Right renal pelvis (tissue), 4 donors: ENCODE data around the gene ERG. TPM values are rescaled to one million over a fixed set of nuclear protein-coding genes. Genes with fewer than 3 reads are reported as not detected.
A peak's percentile ranks its signal among the peaks of the same experiment; 100 is the strongest.

ENCODE experiments used
- DNase-seq, 4 donors: peaks; one replicate each; pipeline ENCODE4 v3.0.0-alpha.2; 2013; ENCODE audit warnings: low read depth in 4 of 4, low spot score in 3 of 4, missing footprints in 1 of 4
- polyA plus RNA-seq, 4 donors: library from polyadenylated mRNA; unstranded; fragments of 120-200 nt; gene quantifications; one replicate each; pipeline ENCODE4 v1.2.1, GENCODE V29; 2013; ENCODE audit not compliant: insufficient read length in 4 of 4

The ERG gene
- polyA plus RNA-seq, 4 donors, result 20.3 to 26.6 (median 22.1) TPM

DNA sequence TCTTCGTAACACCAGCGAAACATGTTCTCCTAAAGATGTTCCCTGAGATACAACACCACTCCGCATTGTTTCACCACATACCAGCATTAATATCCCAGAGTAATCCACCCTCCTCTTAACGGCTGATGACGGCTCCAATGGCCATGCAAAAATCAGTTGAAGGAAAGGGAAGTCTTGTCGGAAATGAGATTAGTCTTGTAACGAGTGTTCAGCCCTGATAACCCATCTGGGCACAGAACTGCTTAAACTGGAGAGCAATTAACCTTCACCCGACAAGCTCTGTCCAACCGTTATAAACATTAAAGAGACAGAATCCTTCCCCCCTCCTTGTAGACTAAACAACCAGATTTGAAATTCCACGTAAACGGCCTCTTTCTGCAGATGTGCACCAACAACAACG is 21.9 kb downstream of the ERG start:
- peak in 1 of 4 donors; percentile 23 for DNase-seq

DNA sequence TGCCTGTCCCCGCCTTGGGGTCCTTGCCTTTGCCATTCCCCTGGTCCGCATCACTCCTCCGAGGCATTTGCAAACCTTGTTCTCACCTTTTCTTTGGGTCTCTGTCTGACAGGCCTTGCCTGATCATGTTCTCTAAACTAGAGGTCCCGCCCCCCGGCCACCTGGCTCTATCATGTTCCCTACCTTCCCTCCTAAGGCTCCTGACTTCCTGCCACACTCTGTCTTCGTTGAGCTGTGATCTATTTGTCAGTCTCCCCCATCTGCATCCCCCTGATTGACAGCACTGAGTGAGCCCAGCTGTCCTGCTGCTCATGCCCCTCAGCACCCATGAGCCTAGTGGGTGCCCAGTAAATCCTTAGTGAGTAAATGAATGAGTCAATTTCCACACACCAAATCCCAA is 22.8 kb downstream of the ERG start:
- DNase-seq, result no peak

DNA sequence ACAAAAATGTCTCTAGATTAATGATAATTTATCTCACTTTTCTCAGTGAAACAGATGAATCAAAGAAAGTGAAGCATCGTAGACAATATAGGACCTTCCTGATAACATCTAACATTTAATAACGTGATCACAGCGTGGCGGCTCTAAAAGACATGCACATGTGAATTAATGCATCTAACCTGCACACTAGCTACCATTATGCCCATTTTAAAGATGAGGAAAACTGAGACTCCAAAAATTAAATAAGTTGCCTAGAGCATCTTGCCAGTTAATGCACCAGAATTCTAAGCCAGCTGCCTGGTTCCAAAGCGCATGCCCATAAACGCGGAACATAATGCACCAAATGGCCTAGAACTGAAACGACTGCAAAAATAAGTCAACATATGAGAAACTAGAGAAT is 23.5 kb downstream of the ERG start:
- no peak for DNase-seq

- DNase-seq, result no peak
Observed at GRCh38 chr21:38474124-38474523, 24.2 kb downstream of the ERG start.

- no peak for DNase-seq
Observed at GRCh38 chr21:38472412-38473108, 25.7 kb downstream of the ERG start.

DNA sequence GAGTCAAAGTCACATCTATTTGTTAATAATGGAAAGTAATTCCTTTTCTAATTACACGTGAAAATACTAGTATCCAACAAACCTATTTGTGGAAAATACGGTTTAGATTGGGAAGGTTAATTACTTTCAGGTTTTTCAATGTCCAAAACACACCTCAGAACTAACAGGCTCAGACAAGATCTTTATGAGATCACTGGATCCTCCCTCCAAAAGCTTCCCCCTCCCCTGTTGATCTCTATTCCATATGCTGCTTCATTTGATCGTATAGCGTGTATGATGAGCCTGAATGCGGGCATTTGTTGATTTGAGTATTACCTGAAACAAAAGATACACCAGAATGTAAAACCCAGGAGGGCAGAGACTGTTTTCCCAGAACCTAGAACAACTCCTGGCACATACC is 26.5 kb downstream of the ERG start:
- no peak for DNase-seq

DNA sequence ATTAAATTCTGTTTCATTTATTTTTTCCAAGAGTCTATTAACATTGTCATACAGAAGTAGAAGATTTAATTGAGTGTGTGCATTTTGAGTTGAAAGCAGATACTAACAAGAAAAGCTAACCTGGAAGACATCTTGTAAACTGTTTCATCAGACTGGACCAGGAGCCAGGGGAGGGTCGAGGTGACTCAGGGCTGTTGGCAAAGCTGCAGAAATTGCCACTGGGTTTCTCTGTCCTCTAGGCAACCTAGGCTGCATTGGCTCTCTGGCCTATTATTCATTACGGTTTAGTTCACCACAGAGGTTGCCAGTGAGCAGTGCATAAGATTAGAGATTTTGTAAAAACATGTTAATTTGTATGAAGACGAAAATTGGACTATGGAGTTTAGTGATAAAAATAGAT is 27.5 kb downstream of the ERG start:
- DNase-seq, result no peak

- DNase-seq, result no peak
Observed at GRCh38 chr21:38469642-38470041, 28.6 kb downstream of the ERG start.

DNA sequence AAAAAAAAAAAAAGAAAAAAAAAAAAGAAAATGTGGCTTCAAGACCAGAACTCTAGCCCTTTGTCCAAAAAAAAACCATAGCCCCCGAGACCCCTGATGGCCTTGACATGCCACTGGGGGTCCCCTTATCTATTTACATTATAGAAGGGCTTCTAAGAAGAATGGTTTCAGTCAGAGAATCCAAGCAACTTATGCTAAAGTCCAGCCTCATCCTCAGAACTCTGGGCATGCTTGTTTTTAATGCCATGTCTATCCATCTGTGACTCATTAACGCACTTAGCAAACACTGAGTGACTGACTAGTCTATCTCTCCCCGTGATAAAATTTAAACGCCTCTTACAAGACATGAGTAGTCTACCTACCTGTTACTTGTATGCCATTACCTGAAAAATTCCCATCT is 29.3 kb downstream of the ERG start:
- no peak for DNase-seq

DNA sequence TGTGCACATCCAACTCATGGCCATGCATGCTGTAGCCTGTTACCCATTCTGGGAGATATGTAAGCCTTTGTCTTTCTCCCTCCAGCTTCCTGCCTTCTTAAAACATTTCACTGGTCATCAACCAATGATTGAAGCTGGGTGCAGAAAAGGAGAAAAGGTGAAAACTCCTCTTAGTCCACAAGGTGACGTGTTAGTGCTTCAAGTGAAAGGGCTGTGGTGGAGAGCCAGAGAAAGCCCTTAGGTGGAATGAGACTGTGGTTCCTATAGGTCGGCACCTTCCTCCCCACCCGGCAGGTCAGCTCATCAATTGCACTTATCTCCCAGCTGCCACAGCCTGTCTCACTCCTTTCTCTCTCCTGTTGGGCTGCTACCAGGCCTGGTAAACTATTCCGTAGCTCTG is 30.4 kb downstream of the ERG start:
- DNase-seq, result no peak

DNA sequence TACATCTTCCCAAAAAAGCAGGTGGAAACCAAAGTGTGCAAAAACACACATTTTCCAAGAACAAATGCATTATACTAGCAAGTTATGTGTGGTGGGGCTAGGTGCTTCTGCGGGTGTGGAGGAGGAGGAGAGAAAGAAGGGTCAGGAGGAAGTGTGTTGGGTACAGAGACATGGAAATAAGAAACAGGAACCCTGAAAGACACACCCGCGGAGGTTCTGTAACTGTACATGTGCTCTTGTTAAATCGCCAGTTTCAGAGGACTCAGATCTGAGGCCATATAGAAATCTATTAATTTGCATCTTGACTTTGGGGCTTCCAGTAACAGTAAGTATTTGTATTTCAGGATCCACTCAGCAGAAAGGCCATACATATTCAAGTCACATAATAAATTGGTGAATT is 30.9 kb downstream of the ERG start:
- no peak for DNase-seq

DNA sequence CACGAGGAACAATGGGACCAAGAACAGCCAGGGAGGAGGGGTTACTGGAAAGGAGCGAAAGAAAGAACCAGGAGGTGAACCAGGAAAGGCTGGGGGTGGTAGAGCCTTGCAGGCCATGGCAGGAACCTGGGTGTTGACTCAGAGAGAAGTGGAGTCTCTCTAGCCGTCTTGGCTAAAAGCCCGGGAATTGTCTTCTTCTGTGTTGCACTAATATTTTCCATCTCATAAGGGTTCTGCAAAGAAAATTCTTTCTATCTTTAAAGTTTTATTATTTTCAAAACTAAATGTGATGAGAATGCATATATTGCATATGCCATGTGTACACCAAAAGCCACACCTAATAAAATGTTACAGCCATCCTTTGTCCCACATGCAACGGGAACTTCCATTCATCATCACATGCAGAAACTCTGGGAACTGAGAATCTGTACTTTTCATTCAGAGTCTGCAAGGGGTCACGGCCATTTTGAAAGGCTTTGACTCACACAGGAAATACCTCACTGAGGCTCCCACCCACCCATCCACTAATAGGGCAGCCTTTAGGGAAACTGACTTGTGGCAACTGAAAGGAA is 38.0 kb downstream of the ERG start:
- no peak for DNase-seq

DNA sequence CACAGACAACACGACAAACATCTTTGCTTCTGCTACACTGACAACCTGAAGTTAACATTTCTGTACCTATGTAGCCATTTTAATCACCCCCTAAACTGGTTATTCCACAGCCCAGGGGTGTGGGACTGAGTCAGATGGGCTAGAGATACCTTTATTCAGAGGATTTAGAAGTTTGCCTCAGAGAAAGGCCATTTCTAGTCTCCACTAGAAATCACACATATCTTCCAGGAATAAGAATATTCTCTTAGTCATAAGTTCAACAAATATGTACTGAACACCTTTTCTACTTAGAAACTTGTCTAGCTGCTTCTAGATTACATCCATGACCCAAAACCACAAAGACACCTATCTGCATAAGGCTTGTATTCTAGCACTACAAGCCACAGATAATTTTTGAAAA is 38.8 kb downstream of the ERG start:
- no peak for DNase-seq

GRCh38 chr21:38455403-38455802 is 42.9 kb downstream of the ERG start:
- DNase-seq, result no peak

DNA sequence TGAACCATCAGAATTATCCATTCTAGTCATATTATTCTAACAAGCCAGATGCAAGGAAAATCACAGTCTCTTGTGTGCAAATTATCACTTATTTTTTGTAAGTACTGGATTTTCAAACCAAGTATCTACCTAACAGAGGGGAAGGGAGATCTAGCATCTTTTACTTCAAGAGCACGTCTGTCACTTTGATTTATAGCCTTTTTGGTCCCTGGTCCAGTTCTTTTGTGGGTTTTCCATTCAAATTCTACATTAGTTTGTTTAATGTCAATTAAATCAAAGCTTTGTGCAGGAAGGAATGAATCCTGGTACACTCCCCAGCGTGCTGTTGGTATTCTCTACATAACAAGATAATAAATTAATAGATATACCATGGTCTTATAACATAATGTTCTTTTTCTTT is 43.6 kb downstream of the ERG start:
- no peak for DNase-seq

- DNase-seq, result no peak
Observed at GRCh38 chr21:38454161-38454560, 44.1 kb downstream of the ERG start.

GRCh38 chr21:38448671-38449385 is 49.4 kb downstream of the ERG start:
- no peak for DNase-seq

- no peak for DNase-seq
Observed at GRCh38 chr21:38447611-38448010, 50.7 kb downstream of the ERG start.

GRCh38 chr21:38444691-38445090 is 53.6 kb downstream of the ERG start:
- no peak for DNase-seq

GRCh38 chr21:38443110-38443509 is 55.2 kb downstream of the ERG start:
- no peak for DNase-seq

GRCh38 chr21:38441153-38441552 is 57.1 kb downstream of the ERG start:
- DNase-seq, result no peak

DNA sequence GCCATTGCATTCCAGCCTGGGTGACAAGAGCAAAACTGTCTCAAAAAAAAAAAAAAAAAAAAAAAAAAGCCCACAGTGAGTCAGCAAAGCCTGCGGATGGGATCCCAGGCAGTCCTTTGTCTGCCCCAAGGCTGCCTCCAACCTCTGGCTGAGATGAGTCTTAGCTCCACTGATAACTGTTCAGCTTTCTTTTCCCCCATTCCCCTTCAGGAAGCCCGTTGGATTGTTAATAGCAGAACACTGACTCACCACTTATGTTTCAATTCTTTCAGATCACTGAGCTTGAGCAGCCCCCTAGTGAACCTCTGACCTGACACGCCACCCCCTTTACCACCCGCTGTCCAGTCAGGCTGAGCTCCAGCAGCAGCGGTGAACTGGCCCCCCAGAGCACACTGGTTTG is 57.5 kb downstream of the ERG start:
- no peak for DNase-seq
